ENCODE data around the gene STOX1. TPM values are rescaled to one million over a fixed set of nuclear protein-coding genes. Genes with fewer than 3 reads are reported as not detected.
"Not testable (repeated sequence)": the region's sequence is repeated elsewhere in the genome, so short reads cannot be mapped to it uniquely, and the experiment has no call there.

The STOX1 gene
- total RNA-seq, 3 donors from 2014 or later, result 8.8 to 17.3 (median 9.8) TPM

DNA sequence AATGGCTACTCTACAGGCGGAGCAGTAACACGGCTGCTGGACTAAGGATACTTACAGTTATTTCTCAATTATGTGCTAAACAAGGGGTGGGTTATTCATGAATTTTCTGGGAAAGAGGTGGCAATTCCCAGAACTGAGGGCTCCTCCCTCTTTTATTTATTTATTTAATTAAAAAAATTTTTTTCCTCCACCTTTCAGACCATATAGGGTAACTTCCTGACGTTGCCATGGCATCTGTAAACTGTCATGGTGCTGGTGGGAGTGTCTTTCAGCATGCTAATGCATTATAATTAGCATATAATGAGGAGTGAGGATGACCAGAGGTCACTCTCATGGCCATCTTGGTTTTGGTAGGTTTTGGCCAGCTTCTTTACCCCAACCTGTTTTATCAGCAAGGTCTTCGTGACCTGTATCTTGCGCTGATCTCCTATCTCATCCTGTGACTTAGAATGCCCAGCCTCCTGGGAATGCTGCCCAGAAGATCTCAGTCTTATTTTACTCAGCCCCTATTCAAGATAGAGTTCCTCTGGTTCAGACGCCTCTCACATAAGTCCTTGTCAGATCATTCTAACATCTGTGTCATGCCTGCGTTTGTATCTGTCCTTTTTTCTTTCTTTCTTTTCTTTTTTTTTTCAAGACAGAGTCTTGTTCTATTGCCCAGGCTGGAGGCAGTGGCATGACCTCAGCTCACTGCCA is 15.9 kb upstream of the STOX1 start:
- Histone ChIP-seq H3K27ac (no peak overlapping the region), H3K36me3 (no peaks in the 10 kb centered on the region), H3K4me3 (no peak overlapping the region), H3K27me3 (no peaks in the 10 kb centered on the region), H3K4me1 (no peaks in the 10 kb centered on the region), H3K9me3 (no peaks in the 10 kb centered on the region)
- intact Hi-C loops (cut with DNase I; ENCODE audit: low total_unique reads), result no loop called here
- DNase-seq (ENCODE audit: low spot score in 2 of 2), result no peak
- no peak for TF ChIP-seq POLR2A (IDR thresholded peaks at IDR 0.05)
- TF ChIP-seq, protein P1, sequence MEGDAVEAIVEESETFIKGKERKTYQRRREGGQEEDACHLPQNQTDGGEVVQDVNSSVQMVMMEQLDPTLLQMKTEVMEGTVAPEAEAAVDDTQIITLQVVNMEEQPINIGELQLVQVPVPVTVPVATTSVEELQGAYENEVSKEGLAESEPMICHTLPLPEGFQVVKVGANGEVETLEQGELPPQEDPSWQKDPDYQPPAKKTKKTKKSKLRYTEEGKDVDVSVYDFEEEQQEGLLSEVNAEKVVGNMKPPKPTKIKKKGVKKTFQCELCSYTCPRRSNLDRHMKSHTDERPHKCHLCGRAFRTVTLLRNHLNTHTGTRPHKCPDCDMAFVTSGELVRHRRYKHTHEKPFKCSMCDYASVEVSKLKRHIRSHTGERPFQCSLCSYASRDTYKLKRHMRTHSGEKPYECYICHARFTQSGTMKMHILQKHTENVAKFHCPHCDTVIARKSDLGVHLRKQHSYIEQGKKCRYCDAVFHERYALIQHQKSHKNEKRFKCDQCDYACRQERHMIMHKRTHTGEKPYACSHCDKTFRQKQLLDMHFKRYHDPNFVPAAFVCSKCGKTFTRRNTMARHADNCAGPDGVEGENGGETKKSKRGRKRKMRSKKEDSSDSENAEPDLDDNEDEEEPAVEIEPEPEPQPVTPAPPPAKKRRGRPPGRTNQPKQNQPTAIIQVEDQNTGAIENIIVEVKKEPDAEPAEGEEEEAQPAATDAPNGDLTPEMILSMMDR (IDR thresholded peaks at IDR 0.05), result no peak
- TF ChIP-seq POLR2AphosphoS5 (IDR thresholded peaks at IDR 0.05), result no peak

DNA sequence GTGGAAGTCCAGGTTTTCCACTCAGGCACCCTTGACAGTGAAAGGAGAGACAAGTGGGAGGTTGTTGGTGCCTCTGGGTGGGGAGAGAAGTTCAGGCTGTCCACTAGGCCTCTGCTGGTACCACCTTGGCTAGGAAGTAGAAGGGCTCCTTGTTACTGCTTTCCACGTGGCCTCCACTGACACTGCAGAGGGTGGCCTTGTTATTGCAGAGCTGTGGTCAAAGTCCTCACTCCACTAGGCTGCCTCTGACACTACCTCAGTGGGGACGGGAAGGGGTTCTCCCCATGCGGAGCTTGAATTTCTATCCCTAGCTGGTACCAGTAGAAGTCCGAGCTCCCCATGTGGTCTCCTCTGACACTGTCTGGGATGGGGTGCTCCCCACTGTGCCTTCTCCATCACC is 14.9 kb upstream of the STOX1 start:
- Histone ChIP-seq H3K27ac (no peak overlapping the region), H3K4me3 (no peak overlapping the region), H3K27me3 (no peaks in the 10 kb centered on the region), H3K36me3 (no peaks in the 10 kb centered on the region), H3K9me3 (no peaks in the 10 kb centered on the region), H3K4me1 (no peaks in the 10 kb centered on the region)
- intact Hi-C loops (cut with DNase I; ENCODE audit: low total_unique reads), result no loop called here
- DNase-seq (ENCODE audit: low spot score in 2 of 2), result no peak
- TF ChIP-seq, protein P1 (IDR thresholded peaks at IDR 0.05), result no peak
- TF ChIP-seq POLR2AphosphoS5 (IDR thresholded peaks at IDR 0.05), result no peak
- TF ChIP-seq POLR2A (IDR thresholded peaks at IDR 0.05), result no peak

DNA sequence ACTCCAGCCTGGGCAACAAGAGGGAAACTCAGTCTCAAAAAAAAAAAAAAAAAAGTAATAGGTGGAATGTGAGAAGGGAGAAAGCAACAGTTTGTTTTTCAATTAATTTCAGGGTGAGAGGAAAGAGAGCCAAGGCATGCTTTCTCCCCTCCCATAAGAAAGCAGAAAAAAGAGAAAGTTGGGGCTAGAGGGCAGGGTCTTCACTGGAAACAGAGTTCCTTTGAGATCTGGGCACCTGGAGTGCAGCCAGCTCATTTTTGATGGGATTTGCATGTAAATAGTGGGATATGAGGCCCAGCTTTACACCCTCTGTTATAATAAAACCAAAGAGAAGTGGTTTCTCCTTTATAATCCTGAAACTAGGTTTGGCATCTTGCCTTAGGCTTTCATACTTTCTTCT is 13.8 kb upstream of the STOX1 start:
- H3K27ac ChIP-seq, result no peak overlapping the region
- TF ChIP-seq, protein P1 (IDR thresholded peaks at IDR 0.05), result no peak
- H3K4me3 ChIP-seq, result no peak overlapping the region
- no peaks in the 10 kb centered on the region for H3K36me3 ChIP-seq
- H3K9me3 ChIP-seq, result no peaks in the 10 kb centered on the region
- intact Hi-C loops (cut with DNase I; ENCODE audit: low total_unique reads), result no loop called here
- no peaks in the 10 kb centered on the region for H3K27me3 ChIP-seq
- H3K4me1 ChIP-seq, result no peaks in the 10 kb centered on the region
- DNase-seq (ENCODE audit: low spot score in 2 of 2), result no peak

DNA sequence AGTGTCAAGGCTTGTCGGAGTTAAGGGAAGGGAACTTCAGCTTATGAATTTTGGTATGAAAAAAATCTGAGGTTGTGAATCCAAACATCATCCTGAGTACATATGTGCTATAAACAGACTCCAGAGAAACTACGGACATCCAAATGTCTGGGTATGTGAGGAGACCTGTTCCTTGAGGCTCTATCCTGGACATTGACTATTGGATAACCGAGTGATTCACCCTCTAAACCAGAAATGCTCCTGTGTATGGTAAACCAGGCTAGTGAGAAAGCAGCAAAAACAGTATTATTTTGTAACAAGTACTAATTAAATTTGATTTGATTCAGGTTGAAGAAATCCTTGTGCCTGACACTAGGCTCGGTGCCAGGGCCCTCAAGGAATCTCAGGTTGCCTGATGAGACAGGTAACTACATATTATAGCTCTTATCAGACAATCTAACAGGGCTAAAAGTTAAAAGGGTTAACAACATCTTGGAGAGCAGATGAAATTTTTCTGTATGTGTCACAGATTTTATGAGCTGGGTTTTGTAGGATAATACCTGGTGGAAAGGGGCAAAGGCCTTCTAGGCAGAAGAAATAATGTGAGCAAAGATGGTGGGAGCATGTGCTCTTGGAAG is 10.4 kb upstream of the STOX1 start:
- Histone ChIP-seq H3K27me3 (no peaks in the 10 kb centered on the region), H3K4me3 (no peak overlapping the region), H3K9me3 (no peaks in the 10 kb centered on the region), H3K4me1 (no peaks in the 10 kb centered on the region), H3K27ac (no peak overlapping the region), H3K36me3 (no peaks in the 10 kb centered on the region)
- TF ChIP-seq, protein P1 (IDR thresholded peaks at IDR 0.05), result no peak
- no peak for TF ChIP-seq POLR2A (IDR thresholded peaks at IDR 0.05)
- TF ChIP-seq POLR2AphosphoS5 (IDR thresholded peaks at IDR 0.05), result no peak
- no peak for DNase-seq (ENCODE audit: low spot score in 2 of 2)
- intact Hi-C loops (cut with DNase I; ENCODE audit: low total_unique reads), result no loop called here

DNA sequence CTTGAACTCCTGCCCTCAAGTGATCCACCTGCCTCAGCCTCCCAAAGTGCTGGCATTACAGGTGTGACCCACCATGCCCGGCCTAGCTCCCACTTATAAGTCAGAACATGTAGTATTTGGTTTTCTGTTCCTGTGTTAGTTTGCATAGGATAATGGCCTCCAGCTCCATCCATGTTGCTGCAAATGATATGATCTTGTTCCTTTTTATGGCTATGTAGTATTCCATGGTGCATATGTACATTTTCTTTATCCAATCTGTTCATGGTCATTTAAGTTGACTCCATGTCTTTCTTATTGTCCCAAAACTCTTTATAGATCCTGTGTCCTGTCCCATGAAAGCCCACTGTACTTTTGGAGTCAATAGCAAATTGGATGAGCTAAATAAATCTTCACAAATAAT is 7.0 kb upstream of the STOX1 start:
- H3K27me3 ChIP-seq; intact Hi-C loops (cut with DNase I; ENCODE audit: low total_unique reads); H3K9me3 ChIP-seq; H3K36me3 ChIP-seq; H3K4me3 ChIP-seq; H3K27ac ChIP-seq; DNase-seq (ENCODE audit: low spot score in 2 of 2); H3K4me1 ChIP-seq: not testable (repeated sequence)

DNA sequence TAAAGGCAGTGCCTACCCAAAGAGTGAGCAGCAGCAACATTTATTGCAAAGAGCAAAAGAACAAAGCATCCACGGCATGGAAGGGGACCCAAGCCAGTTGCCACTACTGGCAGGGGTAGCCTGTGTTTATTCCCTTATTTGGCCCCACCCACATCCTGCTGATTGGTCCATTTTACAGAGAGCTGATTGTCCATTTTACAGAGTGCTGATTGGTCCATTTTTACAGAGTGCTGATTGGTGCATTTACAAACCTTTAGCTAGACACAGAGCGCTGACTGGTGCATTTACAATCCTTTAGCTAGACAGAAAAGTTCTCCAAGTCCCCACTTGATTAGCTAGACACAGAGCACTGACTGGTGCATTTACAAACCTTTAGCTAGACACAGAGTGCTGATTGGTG is 4.7 kb upstream of the STOX1 start:
- H3K27ac ChIP-seq; DNase-seq (ENCODE audit: low spot score in 2 of 2); intact Hi-C loops (cut with DNase I; ENCODE audit: low total_unique reads); H3K4me3 ChIP-seq; H3K9me3 ChIP-seq; H3K27me3 ChIP-seq; H3K36me3 ChIP-seq; H3K4me1 ChIP-seq: not testable (repeated sequence)

DNA sequence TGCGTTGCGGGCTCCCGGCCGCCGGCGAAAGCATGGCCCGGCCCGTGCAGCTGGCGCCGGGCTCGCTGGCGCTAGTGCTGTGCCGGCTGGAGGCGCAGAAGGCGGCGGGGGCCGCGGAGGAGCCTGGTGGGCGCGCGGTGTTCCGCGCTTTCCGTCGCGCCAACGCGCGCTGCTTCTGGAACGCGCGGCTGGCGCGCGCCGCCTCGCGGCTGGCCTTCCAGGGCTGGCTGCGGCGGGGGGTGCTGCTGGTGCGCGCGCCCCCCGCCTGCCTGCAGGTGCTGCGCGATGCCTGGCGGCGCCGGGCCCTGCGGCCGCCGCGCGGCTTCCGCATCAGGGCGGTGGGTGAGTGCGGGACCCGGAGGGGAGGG is 245 bp downstream of the STOX1 start:
- Histone ChIP-seq H3K4me3 (peak overlapping the region; percentile 48 to 89 (median 63)), H3K27ac (peak overlapping the region in 1 of 2 donors; percentile 71)
- H3K27me3 ChIP-seq; DNase-seq (ENCODE audit: low spot score in 2 of 2); H3K9me3 ChIP-seq; intact Hi-C loops (cut with DNase I; ENCODE audit: low total_unique reads); H3K4me1 ChIP-seq; H3K36me3 ChIP-seq: not testable (repeated sequence)

DNA sequence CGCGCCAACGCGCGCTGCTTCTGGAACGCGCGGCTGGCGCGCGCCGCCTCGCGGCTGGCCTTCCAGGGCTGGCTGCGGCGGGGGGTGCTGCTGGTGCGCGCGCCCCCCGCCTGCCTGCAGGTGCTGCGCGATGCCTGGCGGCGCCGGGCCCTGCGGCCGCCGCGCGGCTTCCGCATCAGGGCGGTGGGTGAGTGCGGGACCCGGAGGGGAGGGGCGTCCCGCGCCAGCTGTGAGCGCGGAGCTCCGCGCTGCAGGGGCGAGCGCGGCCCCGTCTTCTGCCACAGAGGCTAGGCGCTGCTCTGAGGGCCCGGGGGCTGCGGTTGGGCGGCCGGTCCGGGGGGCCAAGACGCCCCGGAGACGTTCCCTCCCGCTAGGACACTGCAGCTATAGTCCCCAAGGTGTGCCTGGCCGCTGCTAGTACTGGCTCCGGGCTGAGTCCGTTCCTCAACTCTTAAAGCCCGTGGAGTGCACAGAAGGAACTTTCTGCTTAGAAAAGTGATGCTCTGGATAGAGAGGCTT is 811 bp downstream of the STOX1 start:
- intact Hi-C loops (cut with DNase I; ENCODE audit: low total_unique reads); DNase-seq (ENCODE audit: low spot score in 2 of 2); H3K9me3 ChIP-seq; H3K36me3 ChIP-seq; H3K27ac ChIP-seq; H3K27me3 ChIP-seq; H3K4me1 ChIP-seq: not testable (repeated sequence)
- H3K4me3 ChIP-seq, result peak overlapping the region; percentile 31 to 72 (median 53)
